Activated CD8-positive, alpha-beta memory T cell treated with anti-CD3 and anti-CD28 coated beads, Interleukin-2, amount 50 U/mL, for 24 hours (primary cell): ENCODE data around the gene KCNC2.

Source experiments
- DNase-seq: peaks from one replicate; pipeline ENCODE4 v3.0.0-alpha.2; 2020; ENCODE audit errors: extremely low read depth

The KCNC2 gene

DNA sequence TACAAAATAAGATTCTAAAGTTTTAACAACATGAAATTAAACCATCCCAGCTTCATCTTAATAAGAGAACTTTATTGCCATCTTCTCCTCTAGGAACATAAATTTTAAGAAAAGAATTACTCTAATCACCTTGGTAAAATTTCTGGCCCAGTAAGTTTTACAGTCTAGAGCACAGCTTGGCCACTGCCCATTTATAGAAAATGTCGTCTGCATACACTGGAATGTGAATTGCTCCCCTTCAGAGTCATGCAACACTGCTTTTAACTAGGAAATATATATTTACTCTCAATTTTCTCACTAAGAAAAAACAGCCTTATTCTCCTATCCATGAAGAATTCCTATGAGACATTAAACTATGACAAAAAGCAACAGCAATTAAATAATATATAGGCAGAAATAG is 48.2 kb downstream of the KCNC2 start:
- DNase-seq = no peak

DNA sequence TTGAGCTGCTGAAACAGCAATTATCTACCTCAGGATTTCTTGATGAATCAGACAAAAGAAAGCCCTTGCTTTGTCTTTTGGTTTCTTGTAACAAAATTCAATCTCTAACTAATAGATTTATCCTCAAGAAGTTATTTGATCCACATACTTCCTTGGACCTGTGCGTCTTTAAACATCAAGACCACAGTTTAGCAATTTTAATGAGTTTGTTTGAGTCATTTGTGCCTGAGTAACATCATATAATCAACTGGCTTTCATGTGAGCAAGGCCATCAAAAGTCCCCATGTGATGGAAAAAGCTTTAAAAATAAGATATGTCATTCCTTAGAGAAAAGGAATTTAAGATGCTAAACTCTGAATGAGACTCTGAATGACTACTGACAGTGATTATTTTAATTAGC is 52.3 kb downstream of the KCNC2 start:
- no peak for DNase-seq

DNA sequence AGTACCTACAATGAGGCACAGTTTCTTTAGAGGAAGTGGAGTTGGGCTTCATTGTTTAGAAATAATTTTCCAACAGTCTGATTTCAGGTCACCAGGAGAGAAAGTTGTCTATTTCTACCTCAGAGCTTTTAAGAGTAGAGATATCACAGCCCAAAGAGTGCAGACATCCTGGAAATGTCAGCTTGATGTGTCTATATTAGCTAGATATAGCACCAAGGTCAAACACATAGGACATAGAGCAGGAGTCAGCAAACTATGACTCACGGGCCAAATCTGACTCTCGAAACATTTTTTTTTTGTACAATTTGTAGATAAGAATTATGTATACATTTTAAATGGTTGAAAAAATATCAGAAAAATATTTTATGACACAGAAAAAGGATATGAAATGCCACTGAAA is 53.7 kb downstream of the KCNC2 start:
- DNase-seq = no peak

DNA sequence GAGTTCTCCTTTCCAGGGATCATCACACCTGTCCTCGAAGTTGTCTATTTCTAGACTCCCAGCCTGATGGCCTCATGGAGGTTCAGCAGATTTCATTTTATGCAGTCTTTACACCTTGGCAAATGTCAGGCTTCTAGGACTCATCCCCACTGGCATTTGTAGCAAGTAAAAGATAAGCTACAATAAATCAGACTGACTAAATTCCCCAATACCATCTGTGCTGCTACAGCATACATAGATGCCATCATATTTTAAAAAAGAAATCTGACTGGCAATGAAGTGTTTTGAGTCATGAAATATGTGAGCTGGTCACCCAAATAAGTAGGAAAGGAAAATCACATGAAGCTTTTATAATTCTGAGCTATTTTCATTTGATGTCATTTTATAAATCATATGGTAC is 55.3 kb downstream of the KCNC2 start:
- DNase-seq = no peak

DNA sequence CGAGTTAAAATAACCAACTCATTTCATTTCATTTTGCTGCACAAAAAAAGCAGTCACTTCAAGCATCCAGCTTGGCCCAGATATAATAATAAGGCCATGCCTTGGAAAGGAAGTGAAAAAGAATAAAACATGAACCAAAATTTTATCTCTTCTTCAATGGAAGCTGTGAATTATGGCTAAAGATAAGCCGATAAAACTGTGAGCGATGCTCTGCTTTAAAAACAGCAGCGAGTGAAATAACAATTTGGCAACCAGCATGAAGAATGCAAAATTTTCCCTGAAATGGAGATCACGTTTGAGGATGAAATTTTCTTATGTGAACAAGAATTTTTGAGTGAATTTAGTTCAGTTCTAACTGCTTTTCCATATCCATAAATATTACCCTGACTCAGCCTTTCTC is 70.4 kb downstream of the KCNC2 start:
- DNase-seq = no peak

DNA sequence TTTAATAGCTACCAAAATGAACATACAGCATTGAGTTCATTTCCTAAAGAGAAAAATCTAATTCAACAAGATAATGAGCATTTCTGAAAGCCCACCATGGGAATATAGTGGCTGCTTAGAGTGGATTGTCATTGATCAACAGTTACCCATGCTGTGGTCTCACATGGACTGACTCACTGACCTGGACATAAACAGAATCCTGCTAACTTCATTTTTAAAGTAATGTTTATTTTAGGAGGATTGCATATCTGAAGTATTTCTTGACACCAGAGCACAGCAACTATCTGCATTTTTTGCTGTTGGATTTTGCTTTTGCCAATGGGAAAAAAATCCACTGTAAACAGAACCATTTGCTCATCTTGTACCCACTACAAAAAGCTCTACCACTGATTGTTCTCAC is 71.7 kb downstream of the KCNC2 start:
- DNase-seq = no peak

DNA sequence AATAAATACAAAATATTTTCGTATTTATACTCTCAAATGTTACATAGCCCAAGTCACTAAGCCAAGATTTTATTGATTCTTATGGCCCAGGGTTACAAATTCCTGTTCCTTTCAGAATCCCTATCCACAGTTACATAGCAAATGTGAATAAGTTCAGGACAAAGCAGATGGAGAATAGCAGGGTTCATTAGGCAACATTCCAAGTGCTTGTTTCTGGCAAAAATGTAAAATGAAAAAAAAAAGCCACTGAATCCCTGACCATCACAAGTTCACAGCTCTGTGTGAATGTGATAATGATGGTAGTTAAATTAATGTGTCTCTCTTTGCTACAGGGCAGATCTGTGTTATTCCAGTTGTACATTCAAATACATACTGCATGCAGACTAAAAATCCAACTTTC is 74.6 kb downstream of the KCNC2 start:
- no peak for DNase-seq

DNA sequence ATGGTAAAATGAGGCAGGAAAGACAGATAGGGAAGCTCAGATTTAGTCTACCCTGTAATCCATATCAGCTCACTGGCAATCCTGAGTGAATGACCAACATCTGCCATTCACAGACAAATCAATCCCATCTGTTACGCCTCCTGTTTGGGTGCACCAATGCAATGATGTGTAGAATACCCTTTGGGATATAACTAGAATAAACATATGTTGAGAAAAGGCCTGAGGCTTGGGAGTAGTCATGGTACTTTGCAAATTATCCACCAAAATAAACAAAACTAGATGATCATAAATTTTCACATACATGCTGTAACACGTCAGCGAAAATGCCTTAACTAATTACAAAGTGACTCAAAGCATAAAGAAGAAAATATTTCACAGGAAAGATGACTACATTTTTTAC is 78.8 kb downstream of the KCNC2 start:
- DNase-seq = no peak

DNA sequence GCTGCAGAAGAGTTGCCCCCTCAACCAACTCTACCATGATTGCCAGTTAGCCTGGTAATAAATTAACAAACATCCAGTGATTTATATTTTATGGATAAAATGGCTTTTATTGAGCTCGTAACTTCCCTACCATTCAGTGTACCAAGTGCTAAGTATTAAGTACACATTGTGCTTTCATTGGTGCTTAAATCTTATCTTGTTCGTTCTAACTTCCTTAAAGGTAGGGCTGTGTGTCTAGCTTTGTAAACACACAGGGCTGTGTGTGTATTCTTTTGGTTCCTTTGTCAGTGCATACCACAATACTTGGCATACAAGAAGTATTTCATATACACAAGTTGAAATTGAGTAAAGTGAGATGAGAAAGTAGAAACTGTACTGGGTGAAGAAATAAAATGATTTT is 80.4 kb downstream of the KCNC2 start:
- DNase-seq = no peak

DNA sequence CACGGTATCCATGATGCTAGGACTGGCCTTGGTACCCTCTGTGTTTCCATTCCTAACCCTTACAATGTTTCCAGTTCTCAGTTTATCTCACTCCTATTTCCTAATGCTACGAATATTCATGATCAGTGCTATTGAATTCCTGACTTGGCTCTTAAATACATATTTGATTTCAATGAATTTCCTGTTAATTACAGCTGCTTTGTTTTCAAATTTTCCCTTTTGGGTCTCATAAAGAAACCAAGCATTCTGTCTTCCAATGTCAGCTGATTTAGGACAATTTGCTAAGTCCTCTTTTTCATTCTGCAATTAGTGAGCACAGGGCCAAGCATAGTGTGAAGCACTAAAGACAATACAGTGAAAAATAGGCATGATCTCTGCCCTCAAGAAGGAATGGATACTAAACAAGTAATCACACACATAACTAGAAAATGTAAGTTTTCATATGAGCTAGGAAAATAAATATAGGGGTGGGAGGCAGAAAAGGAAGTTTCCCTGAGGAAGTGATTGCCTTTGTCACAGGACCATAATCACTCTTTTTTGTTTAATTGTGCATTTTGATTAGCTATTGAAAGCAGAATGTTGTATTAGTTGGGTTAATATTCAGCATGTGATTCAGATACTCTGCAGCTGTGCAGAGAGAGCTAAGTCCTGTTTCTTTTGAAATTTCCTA is 88.5 kb downstream of the KCNC2 start:
- DNase-seq = no peak

DNA sequence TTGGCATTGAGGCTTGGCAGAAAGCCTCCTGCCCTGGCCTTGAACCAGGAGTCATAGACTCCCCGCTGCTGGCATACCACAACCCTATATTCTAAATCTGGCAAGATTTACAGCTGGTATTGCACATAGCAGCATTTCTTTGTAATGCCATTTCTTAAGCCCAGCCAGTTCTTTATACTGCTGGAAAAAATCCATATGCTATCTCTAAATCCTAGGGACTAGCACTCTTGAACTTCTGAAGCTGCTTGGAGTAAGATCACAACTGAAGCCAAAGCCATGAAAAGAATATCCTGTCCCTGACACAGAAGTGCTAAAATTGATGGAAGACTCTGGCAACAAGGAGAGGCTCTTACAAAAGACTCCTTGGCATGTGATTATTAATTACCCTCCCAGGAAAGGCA is 89.3 kb downstream of the KCNC2 start:
- DNase-seq = no peak

DNA sequence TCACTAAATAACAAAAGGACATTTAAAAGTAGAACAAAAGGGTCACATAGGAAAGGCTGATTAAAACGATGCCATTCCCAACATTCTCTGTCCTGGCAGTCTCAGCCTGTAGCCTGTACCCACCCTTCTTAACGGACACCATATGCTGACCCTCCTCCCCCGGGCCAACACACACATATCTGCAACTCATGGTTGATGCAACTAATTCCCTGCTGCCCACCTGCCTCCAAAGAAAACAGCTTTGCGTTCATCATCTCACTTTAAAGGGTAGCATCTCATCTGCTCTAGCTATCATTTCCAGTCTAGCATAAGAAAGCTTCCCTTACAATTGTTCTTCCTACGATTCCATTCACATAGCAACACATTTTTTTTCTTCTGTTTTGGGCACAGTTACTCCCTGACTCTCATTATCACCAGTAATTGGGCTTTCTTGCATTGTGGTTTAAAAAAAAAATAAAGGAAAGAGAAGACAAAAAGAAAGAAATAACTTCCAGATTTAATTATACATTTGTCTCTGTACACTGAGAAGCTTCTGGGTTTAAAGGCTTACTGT is 92.9 kb downstream of the KCNC2 start:
- no peak for DNase-seq

DNA sequence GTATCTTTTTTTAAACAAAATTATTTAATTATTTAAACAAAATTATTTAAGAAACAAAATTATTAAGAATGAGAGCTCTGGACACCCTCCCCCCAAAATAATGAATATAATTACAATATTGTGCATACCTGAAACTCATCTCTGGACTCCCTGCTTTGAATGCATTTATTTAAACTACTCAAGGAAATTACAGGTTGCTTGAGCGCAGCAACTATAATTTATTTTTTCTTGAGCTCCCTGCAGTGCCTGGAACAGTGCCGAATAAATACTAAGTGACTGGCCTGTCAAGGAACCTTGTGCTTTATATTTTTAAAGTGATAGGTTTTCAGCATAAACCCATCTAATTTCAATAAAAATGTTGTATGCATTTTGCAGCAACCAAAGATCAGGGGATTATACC is 93.9 kb downstream of the KCNC2 start:
- no peak for DNase-seq

DNA sequence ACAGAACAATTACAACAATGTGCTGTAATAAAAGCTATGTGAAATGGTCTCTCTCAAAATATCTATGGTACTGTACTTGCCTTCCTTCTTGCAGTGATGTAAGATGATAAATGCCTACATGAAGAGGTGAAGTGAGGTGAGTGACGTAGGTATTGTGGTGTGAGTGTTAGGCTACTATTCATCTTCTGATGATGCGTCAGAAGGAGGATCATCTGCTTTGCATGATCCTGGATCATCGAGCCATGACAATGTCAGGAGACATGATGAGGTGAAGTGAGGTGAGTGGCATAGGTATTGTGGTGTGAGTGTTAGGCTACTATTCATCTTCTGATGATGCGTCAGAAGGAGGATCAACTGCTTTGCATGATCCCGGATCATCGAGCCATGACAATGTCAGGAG is 105.8 kb downstream of the KCNC2 start:
- DNase-seq = no peak

DNA sequence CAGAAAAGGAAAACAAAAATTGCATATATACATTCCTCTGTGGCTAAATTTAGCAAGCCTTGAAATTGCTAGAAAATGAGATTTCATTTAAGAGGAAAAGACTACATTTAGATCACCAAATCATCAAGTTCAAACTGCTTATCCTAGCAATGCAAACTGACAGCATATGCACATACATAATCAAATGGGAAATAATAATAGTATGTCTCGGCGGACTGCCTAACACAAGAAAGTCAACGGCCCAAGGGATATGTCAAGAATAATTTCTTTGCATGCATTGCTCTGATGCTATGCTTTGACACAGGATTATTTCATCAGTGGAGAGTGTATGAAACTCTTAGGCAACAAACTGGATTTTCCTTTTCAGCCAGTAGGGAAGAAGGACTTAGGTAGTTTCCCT is 107.9 kb downstream of the KCNC2 start:
- DNase-seq = no peak

DNA sequence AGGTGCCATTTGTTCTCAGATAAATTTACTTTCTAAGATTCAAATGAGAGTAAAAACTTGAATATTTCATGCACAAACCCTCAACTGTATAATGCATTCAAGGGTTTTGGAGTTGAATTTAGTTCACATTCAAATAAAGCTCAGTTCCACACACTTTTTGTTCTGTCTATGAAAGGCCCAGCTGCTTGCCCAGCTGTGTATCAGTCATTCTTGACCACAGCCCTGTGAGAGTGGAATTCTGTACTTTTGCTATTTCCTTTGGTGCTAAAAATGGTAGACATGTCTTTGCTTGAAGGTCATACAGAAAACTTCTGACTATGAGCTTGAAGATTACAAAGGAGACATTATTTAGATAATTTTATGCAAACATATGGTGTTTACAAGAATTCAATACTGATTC is 110.4 kb downstream of the KCNC2 start:
- no peak for DNase-seq

DNA sequence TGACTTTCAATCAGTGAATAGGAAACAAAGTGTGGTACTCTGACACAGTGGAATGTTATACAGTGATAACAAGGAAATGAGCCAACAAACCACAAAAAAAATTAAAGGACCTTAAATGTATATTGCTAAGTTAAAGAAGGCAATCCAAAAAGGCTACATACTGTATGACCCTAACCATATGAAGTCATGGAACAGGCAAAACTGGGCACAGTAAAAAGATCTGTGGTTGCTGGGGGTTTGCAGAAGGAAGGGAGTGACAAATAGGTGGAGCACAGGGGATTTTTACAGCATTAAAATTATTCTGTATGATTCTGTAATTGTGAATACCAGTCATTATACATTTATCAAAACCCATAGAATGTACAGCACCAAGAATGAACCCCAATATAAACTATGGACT is 112.6 kb downstream of the KCNC2 start:
- no peak for DNase-seq

DNA sequence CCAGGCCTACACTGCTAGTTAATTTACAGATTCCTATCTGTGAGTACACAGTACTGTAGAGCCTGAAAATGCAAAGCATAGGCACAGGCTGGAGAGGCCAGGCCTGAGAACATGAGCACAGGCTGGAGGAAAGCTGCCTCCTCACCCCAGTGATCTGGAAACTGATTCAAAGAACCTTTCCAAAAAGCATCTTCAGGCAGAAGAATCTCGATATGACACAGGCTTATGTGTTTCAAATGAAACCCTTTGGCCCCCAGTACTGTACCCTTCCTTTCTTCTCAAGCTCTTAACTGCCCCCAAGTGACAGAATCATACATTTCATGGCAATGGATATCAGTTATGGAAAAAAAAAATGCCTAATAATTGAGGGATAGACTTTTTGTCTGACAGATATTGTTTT is 122.0 kb downstream of the KCNC2 start:
- DNase-seq = no peak

DNA sequence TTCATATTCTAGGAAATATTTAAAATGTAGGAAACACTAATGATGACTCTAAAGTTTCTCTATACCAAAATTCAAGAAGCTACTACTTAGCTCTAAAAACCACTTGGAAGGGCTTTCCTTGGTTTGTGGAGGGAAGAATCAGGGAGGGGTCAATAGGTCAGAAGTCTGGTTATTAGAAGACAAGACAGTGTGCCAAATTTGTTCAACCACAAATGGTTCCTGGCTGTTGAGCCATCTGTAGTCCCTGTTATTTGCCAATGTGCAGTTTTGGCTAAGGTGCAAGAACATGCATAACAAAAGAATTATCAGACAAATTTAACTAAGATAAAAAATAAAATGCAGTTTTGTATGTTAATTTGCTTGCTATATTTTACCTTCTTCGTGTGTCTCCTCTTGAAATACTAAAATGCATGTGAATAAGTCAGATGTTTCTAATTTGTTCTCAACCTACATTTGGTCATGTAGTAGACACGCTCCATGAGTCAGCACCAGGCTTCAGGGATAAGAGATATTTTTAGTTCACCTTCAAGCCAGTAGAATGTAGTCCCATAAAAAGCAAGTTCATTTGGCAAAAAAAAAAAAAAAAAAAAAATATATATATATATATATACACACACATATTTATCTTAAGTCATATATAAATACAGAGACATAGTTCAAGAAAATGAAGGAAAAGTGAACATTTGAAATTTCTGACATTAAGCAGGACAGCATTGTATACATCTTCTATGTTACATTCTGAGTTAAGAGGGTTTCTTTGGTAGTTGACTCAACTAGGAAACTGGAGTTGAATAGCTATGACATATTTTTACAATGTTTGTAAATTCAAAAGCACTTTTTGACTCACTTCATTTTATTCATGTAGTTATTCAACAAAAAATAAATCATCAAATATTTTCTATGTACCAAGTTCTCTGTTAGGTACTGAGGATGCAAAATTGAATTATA is 123.3 kb downstream of the KCNC2 start:
- DNase-seq = no peak

DNA sequence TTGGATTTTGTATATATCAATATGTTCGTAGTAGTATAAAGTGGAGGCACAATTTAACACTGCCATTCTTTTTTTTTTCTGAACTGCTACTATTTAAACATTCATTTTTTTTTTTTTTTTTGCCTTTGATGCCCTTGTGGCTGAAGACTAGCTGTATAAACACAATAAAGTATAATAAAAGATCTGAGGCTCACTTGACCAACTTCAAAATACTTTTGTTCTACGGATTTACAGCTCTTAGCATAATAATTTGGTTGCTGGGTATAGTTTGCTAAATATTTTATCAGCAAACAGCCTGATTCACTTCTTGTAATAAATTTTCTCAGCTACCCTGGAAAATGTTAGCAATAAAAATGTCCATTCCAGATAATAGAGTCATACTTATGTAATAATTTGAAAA is 128.3 kb downstream of the KCNC2 start:
- no peak for DNase-seq

DNA sequence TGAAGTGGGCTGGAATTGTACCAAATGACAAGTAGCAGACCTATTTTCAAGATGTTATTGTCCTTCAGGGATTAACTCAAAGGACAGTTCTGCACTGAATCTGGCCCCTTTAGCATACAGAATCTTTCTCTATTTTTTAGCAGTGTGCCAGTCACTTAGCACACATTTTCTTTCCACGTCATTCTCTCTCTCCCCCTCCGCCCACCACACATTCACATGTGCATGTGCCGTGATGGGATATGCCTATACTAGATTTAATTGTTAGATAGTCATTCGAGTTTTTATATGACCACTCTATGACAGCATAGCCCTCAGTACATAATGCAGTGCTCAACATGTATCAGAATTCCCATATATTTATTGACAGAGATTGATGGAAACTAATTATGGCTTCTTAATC is 129.1 kb downstream of the KCNC2 start:
- DNase-seq = no peak

DNA sequence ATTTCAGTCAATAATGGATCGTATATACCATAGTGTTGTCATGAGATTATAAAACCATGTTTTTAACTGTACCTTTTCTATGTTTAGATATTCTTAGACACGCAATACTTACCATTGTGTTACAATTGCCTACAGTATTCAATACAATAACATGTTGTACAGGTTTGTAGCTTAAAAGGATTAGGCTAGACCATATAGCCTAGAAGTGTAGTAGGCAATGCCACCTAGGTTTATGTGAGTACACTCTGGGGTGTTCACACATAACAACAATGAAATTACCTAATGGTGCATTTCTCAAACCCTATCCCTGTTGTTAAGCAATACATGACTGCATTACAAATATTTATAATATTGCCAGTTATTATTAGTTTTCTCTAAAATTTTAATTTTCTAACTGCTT is 144.2 kb downstream of the KCNC2 start:
- no peak for DNase-seq

DNA sequence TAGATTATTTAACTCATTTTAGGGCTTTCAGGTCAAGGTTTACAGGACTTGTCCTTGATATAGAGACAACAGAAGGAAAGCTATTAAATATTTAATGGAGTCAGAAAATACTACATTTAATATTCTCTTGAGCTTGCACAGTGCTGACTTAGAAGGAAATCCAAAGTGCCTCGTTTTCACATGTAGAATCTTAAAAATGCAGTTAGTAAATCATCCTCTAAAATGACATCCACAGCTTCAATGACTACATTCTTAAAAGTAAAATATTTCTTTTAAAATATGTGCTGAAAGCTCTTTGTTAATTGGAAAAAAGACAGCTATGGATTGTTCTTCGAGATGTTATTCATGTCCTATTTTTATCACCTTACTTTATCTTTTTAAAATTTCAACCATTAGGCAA is 146.9 kb downstream of the KCNC2 start:
- no peak for DNase-seq
